ENCODE measurements around the gene ZNF470.
A peak's percentile ranks its signal among the peaks of the same experiment; 100 is the strongest.

The ZNF470 gene

DNA sequence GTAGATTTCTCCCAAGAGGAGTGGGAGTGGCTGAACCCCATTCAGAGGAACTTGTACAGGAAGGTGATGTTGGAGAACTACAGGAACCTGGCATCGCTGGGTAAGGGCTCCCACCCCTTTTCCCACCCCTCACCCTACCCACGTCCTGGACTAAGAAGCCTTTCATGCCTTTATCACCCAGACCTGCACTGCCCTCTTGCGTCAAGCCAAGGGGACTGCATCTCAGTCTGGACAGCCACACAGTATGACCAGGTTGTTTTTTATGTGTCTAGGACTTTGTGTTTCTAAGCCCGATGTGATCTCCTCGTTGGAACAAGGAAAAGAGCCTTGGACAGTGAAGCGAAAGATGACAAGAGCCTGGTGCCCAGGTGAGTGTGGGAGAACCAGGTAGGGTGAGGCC lies 19.7 kb upstream of the ZNF470 start:
- DNase-seq (ENCODE audit: low read depth, low spot score), result no peak
- in situ Hi-C loops (cut with HindIII; ENCODE audit: low sequenced_read_pairs), result no loop called here
- H3K4me3 ChIP-seq (ENCODE audit: low read depth, low read length), result no peak overlapping the region
- peak; percentile 22 for TF ChIP-seq CTCF (IDR thresholded peaks at IDR 0.05; ENCODE audit: low read depth, low read length)

GRCh38 chr19:56554272-56554869 lies 12.9 kb upstream of the ZNF470 start:
- H3K4me3 ChIP-seq (ENCODE audit: low read depth, low read length), result no peak overlapping the region
- no peak for DNase-seq (ENCODE audit: low read depth, low spot score)
- TF ChIP-seq CTCF (IDR thresholded peaks at IDR 0.05; ENCODE audit: low read depth, low read length), result no peak
- in situ Hi-C loops (cut with HindIII; ENCODE audit: low sequenced_read_pairs), result no loop called here

DNA sequence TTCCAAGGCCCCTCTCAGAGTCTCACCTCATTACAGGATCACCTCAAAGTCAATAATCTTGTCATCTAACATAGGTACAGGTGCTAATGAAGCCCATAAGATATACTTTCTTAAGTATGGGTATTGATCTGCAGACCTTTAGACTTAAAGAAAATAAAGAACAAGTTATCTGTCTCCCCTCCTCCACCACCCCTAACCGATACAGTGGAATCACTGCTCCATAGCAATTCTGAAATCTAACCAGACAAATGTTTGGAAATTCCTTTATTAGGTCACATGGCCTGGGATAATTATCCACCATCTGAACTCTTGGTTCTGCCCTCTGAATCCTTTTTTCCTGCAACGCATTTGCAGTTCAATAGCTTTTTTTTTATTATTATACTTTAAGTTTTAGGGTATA lies 4.5 kb upstream of the ZNF470 start:
- in situ Hi-C loops (cut with HindIII; ENCODE audit: low sequenced_read_pairs), result no loop called here
- H3K4me3 ChIP-seq (ENCODE audit: low read depth, low read length), result no peak overlapping the region
- DNase-seq (ENCODE audit: low read depth, low spot score), result no peak
- no peak for TF ChIP-seq CTCF (IDR thresholded peaks at IDR 0.05; ENCODE audit: low read depth, low read length)

- in situ Hi-C loops (cut with HindIII; ENCODE audit: low sequenced_read_pairs), result no loop called here
- peak overlapping the region; percentile 85 for H3K4me3 ChIP-seq (ENCODE audit: low read depth, low read length)
- no peak for DNase-seq (ENCODE audit: low read depth, low spot score)
- TF ChIP-seq CTCF (IDR thresholded peaks at IDR 0.05; ENCODE audit: low read depth, low read length), result no peak
These were observed 379 bp upstream of the ZNF470 start for GRCh38 chr19:56566904-56567273.

DNA sequence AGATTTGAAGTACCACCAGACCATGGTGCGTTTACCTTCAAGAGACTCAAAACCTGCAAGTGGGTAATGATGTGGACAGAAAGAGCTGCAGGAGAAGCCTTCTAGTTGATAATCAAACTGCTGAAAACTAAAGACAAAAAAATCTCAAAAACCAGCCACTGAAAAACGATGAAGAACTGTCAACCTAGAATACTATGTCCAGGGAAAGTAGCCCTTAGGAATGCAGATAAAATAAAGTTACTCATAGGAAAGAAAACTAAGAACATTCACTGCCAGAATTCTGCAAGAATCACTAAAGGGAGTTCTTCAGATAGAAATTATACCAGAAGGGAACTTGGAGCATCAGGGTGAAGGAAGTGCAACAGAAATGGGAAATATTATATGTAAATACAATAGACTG lies 5.3 kb downstream of the ZNF470 start:
- DNase-seq (ENCODE audit: low read depth, low spot score), result no peak
- TF ChIP-seq CTCF (IDR thresholded peaks at IDR 0.05; ENCODE audit: low read depth, low read length), result no peak
- no peak overlapping the region for H3K4me3 ChIP-seq (ENCODE audit: low read depth, low read length)
- in situ Hi-C loops (cut with HindIII; ENCODE audit: low sequenced_read_pairs), result no loop called here

GRCh38 chr19:56573914-56574313 lies 6.6 kb downstream of the ZNF470 start:
- TF ChIP-seq CTCF (IDR thresholded peaks at IDR 0.05; ENCODE audit: low read depth, low read length), result no peak
- in situ Hi-C loops (cut with HindIII; ENCODE audit: low sequenced_read_pairs), result no loop called here
- no peak for DNase-seq (ENCODE audit: low read depth, low spot score)
- no peak overlapping the region for H3K4me3 ChIP-seq (ENCODE audit: low read depth, low read length)

Measured in astrocyte of the spinal cord (primary cell).